ENCODE results near the gene SPARCL1.
"Not testable (repeated sequence)": the region's sequence is repeated elsewhere in the genome, so short reads cannot be mapped to it uniquely, and the experiment has no call there.

SPARCL1 gene

DNA sequence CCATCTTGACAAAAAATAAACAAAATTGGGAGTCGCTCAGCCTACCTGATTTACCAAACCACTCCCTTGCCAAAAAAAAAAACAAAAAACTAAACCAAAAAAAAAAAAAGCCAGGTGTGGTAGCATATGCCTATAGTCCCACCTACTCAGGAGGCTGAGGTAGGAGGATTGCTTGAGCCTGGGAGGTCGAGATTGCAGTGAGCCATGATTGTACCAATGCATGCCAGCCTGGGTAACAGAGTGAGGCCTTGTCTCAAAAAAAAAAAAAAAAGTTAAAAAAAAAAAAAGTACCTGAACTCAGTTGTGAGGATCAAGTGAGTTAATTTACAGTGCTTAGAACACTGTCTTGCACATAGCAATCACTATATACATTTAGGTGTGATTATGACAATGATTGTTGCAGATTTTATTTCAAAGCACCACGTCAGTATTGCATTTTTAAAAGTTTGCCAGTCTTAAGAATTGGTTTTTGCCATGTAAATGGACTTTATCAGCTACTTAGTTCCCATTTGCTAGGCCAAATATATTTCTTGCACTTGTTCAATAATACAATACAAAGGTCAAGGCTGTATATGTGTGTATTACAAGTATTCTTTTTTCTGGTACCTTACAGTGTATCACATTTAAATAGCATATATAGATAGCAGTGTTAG, 102.2 kb downstream of the SPARCL1 start:
- no peak overlapping the region for H3K4me3 Mint-ChIP-seq
- peaks cover 5% of the 10 kb centered on the region for H3K27me3 Mint-ChIP-seq
- no peaks in the 10 kb centered on the region for H3K9me3 Mint-ChIP-seq
- no peak for DNase-seq
- H3K4me1 Mint-ChIP-seq, result peaks cover 19% of the 10 kb centered on the region
- CTCF ChIA-PET, result interaction anchor here (0.6 to 0.8 kb wide), 2 partner anchors 34 to 35 kb away, joined by 4 read pairs; no protein-coding TSS in a partner anchor
- peaks cover 5% of the 10 kb centered on the region for H3K36me3 Mint-ChIP-seq
- no peak overlapping the region for H3K27ac Mint-ChIP-seq

DNA sequence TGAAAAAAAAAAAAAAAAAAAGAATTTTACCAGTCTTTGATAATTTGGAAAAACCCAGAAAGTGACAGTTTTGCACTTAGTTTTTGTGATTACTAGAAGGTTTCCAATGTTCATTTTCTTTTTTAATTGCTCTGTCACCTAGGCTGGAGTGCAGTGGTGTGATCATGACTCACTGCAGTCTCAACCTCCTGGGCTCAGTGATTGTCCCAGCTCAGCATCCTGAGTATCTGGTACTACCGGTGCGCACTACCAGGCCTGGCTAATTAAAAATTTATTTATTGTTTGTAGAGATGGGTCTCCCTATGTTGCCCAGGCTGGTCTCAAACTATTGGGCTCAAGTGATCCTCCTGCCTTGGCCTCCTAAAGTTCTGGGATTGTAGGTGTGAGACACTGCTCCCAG, 103.5 kb downstream of the SPARCL1 start:
- peaks cover 6% of the 10 kb centered on the region for H3K27me3 Mint-ChIP-seq
- no peak for DNase-seq
- CTCF ChIA-PET, result interaction anchor here (0.6 kb wide), 1 partner anchor 50 kb away, joined by 3 read pairs; no protein-coding TSS in a partner anchor
- no peaks in the 10 kb centered on the region for H3K9me3 Mint-ChIP-seq
- peaks cover 27% of the 10 kb centered on the region for H3K4me1 Mint-ChIP-seq
- no peak overlapping the region for H3K4me3 Mint-ChIP-seq
- no peak overlapping the region for H3K27ac Mint-ChIP-seq
- peaks cover 5% of the 10 kb centered on the region for H3K36me3 Mint-ChIP-seq

- Mint-ChIP-seq H3K4me3 (peak overlapping the region; percentile 72), H3K4me1 (peaks cover 27% of the 10 kb centered on the region)
- not testable (repeated sequence) for H3K9me3 Mint-ChIP-seq, H3K36me3 Mint-ChIP-seq, H3K27ac Mint-ChIP-seq, H3K27me3 Mint-ChIP-seq, DNase-seq
- CTCF ChIA-PET, result interaction anchor here (1.0 kb wide), 2 partner anchors 42 to 48 kb away, joined by 3 read pairs; no protein-coding TSS in a partner anchor
Observed at GRCh38 chr4:87424099-87424543, 105.1 kb downstream of the SPARCL1 start.
